Measurements from ENCODE around the gene SMPD2. TPM values are rescaled to one million over a fixed set of nuclear protein-coding genes. Genes with fewer than 3 reads are reported as not detected.
A peak's percentile ranks its signal among the peaks of the same experiment; 100 is the strongest.

The SMPD2 gene
- total RNA-seq, 4 donors from 2014 or later: 20.6 to 34.5 (median 26.8) TPM

DNA sequence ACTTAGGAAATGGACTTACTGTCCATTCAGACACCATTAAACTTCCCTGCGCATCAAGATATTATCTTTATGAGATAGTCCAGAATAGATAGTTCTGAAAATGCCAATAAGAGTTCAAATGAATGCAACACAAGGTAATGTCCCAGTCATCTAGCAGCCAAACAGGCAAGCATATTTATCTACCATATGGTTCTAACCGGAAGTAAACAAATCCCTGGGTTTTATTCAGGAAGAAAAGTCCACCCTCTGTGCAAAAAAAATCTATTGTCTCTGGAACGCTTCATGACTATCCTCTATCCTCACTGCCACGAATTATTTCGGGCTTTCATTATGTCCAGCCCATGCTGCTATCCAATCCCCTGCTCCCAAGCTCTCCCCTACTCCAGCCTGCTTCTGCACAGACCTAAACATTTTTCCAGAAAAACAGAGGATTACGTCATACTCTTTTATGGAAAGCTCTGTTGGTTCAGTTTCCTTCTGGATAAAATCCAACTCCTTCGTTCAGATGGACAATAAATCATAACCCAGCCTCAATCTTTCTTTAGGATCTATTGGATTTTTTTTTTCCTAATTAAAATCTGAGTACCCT, 11.5 kb upstream of the SMPD2 start:
- no peak for TF ChIP-seq POLR2A (IDR thresholded peaks at IDR 0.05)
- TF ChIP-seq, protein P1, sequence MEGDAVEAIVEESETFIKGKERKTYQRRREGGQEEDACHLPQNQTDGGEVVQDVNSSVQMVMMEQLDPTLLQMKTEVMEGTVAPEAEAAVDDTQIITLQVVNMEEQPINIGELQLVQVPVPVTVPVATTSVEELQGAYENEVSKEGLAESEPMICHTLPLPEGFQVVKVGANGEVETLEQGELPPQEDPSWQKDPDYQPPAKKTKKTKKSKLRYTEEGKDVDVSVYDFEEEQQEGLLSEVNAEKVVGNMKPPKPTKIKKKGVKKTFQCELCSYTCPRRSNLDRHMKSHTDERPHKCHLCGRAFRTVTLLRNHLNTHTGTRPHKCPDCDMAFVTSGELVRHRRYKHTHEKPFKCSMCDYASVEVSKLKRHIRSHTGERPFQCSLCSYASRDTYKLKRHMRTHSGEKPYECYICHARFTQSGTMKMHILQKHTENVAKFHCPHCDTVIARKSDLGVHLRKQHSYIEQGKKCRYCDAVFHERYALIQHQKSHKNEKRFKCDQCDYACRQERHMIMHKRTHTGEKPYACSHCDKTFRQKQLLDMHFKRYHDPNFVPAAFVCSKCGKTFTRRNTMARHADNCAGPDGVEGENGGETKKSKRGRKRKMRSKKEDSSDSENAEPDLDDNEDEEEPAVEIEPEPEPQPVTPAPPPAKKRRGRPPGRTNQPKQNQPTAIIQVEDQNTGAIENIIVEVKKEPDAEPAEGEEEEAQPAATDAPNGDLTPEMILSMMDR (IDR thresholded peaks at IDR 0.05): no peak
- no peaks in the 10 kb centered on the region for H3K4me1 ChIP-seq
- no peak overlapping the region for H3K4me3 ChIP-seq
- no peaks in the 10 kb centered on the region for H3K36me3 ChIP-seq
- no peak for DNase-seq
- H3K9me3 ChIP-seq: no peaks in the 10 kb centered on the region
- H3K27ac ChIP-seq: no peak overlapping the region
- H3K27me3 ChIP-seq: no peaks in the 10 kb centered on the region

DNA sequence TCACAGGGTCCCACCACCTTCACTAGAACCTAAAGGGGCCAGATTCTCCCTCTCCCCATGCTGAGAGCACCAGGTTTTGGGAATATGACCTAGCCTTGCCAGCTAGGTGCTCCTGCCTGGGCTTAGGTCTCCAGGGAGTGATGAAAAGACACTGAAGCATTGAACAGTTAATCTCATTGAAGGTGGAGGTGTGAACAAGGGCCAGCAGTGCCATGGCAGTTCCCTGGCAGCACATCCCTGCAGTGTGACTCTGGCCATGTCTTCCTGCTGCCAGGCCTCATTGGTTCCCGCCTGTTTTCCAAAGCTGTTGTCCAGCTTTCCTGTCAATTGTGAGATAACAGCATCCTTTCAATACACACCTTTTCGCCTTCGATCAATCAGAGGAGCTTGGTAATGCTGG, 11.0 kb upstream of the SMPD2 start:
- Histone ChIP-seq H3K4me1 (no peaks in the 10 kb centered on the region), H3K36me3 (no peaks in the 10 kb centered on the region), H3K9me3 (no peaks in the 10 kb centered on the region), H3K27me3 (no peaks in the 10 kb centered on the region), H3K4me3 (no peak overlapping the region), H3K27ac (no peak overlapping the region)
- no peak for TF ChIP-seq POLR2A (IDR thresholded peaks at IDR 0.05)
- TF ChIP-seq, protein P1 (IDR thresholded peaks at IDR 0.05): no peak
- DNase-seq: no peak

DNA sequence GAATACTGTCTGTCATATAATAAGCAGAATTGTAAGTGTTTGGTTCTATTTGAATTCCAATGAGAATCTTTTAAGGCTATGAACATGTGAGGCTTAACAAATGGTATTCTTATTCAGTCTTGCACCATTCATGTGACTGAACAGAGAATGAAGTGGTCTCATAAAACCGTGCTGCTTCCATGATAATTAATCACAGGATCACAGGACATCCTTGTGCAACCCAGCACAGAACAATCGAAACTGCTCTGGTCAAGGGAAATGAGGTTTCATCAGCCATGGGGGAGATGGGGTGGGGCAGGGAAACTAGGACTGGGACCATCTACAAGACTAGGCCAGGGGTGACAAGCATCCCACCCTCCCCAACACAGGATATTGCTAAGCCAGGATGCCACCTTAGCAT, 6.1 kb upstream of the SMPD2 start:
- Histone ChIP-seq H3K27me3 (no peaks in the 10 kb centered on the region), H3K4me1 (peaks cover 0 to 7% (median 0%) of the 10 kb centered on the region in 4 donors), H3K36me3 (no peaks in the 10 kb centered on the region), H3K9me3 (no peaks in the 10 kb centered on the region), H3K27ac (no peak overlapping the region), H3K4me3 (no peak overlapping the region)
- DNase-seq: no peak
- TF ChIP-seq, protein P1 (IDR thresholded peaks at IDR 0.05): no peak
- TF ChIP-seq POLR2A (IDR thresholded peaks at IDR 0.05): no peak

DNA sequence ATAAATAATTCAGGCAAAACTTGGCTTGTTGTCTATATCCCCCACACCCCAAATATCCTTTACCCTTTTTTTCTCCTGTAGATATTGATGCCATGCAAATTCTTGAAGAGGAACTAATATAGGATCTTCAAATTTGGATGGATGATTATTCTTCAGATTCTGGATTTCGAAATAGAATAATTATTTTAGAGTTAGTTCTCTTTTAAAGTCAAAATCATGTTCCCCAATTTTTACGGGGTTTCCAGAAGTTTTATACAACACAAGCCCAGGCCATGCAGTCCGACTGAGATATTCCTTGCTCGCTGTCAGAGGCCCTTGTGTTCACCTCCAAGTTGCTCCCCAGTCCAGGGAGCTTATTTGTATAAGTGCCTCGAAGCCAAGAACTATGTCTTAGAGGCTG, 4.5 kb upstream of the SMPD2 start:
- Histone ChIP-seq H3K27ac (no peak overlapping the region), H3K4me1 (peaks cover 0 to 10% (median 0%) of the 10 kb centered on the region in 4 donors), H3K9me3 (no peaks in the 10 kb centered on the region), H3K27me3 (no peaks in the 10 kb centered on the region), H3K36me3 (no peaks in the 10 kb centered on the region), H3K4me3 (no peak overlapping the region)
- no peak for TF ChIP-seq POLR2A (IDR thresholded peaks at IDR 0.05)
- no peak for DNase-seq

DNA sequence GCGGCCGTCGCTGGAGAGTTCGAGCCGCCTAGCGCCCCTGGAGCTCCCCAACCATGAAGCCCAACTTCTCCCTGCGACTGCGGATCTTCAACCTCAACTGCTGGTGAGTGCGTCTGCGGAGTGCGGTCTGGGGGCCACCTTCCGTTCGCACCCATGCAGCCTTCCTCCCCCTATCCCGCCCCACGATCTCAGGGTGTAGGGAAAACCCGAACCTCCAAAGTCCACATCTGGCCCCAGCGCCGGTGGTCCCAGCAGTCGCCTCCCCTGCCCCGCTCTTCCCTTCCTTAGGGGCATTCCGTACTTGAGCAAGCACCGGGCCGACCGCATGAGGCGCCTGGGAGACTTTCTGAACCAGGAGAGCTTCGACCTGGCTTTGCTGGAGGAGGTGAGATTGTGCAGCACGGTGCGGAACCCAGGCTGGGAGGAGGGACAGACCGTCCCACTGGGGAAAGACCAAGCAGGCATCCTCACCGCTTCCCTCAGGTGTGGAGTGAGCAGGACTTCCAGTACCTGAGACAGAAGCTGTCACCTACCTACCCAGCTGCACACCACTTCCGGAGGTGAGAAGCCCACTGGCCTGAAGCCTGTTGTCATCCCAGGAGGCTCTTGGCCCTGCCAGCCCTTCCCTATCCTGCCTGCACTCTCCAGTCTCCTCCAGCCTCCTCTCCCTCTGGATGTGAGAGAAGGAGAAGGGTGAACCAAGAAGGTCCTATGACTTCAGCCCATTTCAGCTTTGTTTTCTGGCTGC, 719 bp downstream of the SMPD2 start:
- H3K36me3 ChIP-seq: peaks cover 0 to 33% (median 0%) of the 10 kb centered on the region in 3 donors
- H3K4me3 ChIP-seq: peak overlapping the region; percentile 55 to 94 (median 88)
- peak overlapping the region; percentile 78 to 95 (median 88) for H3K27ac ChIP-seq
- DNase-seq: peak; percentile 58 to 79 (median 75)
- TF ChIP-seq, protein P1 (IDR thresholded peaks at IDR 0.05): peak in 2 of 6 experiments; percentile 30 to 33
- TF ChIP-seq POLR2A (IDR thresholded peaks at IDR 0.05): no peak
- H3K27me3 ChIP-seq: no peaks in the 10 kb centered on the region
- no peaks in the 10 kb centered on the region for H3K9me3 ChIP-seq
- H3K4me1 ChIP-seq: peaks cover 0 to 24% (median 0%) of the 10 kb centered on the region in 4 donors

DNA sequence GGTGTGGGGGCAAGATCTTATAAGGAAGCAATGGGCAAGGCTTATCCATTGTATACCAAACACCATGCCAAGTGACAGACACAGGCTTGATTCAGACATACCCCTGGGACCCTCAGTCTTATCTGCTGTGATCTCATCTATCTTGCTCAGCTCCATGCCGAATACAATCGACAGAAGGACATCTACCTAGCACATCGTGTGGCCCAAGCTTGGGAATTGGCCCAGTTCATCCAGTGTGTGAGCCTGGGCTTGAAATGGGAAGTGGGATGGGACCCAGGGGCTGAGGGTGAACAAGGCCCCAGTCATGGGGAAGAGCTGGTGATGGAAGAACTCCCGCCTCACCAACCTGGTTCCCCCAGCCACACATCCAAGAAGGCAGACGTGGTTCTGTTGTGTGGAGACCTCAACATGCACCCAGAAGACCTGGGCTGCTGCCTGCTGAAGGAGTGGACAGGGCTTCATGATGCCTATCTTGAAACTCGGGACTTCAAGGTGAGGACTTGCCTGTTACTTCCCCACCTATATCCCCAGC, 1.9 kb downstream of the SMPD2 start:
- H3K4me3 ChIP-seq: no peak overlapping the region
- peaks cover 0 to 43% (median 0%) of the 10 kb centered on the region in 3 donors for H3K36me3 ChIP-seq
- H3K4me1 ChIP-seq: peaks cover 0 to 24% (median 0%) of the 10 kb centered on the region in 4 donors
- no peaks in the 10 kb centered on the region for H3K27me3 ChIP-seq
- no peak for DNase-seq
- no peaks in the 10 kb centered on the region for H3K9me3 ChIP-seq
- TF ChIP-seq, protein P1 (IDR thresholded peaks at IDR 0.05): no peak
- no peak for TF ChIP-seq POLR2A (IDR thresholded peaks at IDR 0.05)
- H3K27ac ChIP-seq: no peak overlapping the region

Data from Peyer's patch (tissue), 4 donors.